SU-DHL-6 (cell line): Measurements from ENCODE around the gene PTPRN2.

Experiments used
- H2AFZ ChIP-seq: fragments of 200-600 bp; sonication (generic); 2 replicates; pipeline ENCODE4 v1.6.1; 2014; ENCODE audit warnings: low read depth, mild to moderate bottlenecking, moderate library complexity, mixed read lengths, antibody characterized with exemption, low read length; ENCODE audit not compliant: severe bottlenecking
- H3F3A ChIP-seq: fragments of 200-600 bp; shearing (Covaris generic); 2 replicates; pipeline ENCODE4 v1.6.0; 2016; ENCODE audit warnings: antibody characterized with exemption, mild to moderate bottlenecking; ENCODE audit not compliant: insufficient read depth
- H3K27ac ChIP-seq: fragments of 200-600 bp; sonication (generic); 2 replicates; pipeline ENCODE4 v1.5.1; 2016; ENCODE audit warnings: low read depth, mild to moderate bottlenecking, low read length, moderate library complexity, mixed read lengths
- H3K27me3 ChIP-seq: fragments of 200-600 bp; sonication (generic), shearing (Covaris generic); 2 replicates; pipeline ENCODE4 v1.6.0; 2014; ENCODE audit warnings: mild to moderate bottlenecking, low read length
- H3K36me3 ChIP-seq: fragments of 200-600 bp; sonication (generic); 2 replicates; pipeline ENCODE4 v1.6.1; 2014; ENCODE audit warnings: mild to moderate bottlenecking, low read length, mixed read lengths
- H3K4me2 ChIP-seq: fragments of 300-600, 200-600 bp; shearing (Covaris generic), sonication (generic); 2 replicates; pipeline ENCODE4 v1.6.0; 2014; ENCODE audit warnings: low read length, low read depth, mild to moderate bottlenecking; ENCODE audit not compliant: poor library complexity, severe bottlenecking
- H3K4me3 ChIP-seq: fragments of 200-600 bp; sonication (generic); 2 replicates; pipeline ENCODE4 v1.5.1; 2014; ENCODE audit warnings: antibody characterized with exemption, low read length, mild to moderate bottlenecking, mixed read lengths; ENCODE audit not compliant: insufficient read depth, poor library complexity, severe bottlenecking
- H3K79me2 ChIP-seq: fragments of 200-600 bp; sonication (generic); 2 replicates; pipeline ENCODE4 v1.6.1; 2014; ENCODE audit warnings: mild to moderate bottlenecking, low read length, moderate library complexity; ENCODE audit not compliant: insufficient read depth
- H3K9ac ChIP-seq: fragments of 200-600 bp; sonication (generic); 2 replicates; pipeline ENCODE4 v1.7.0; 2014; ENCODE audit warnings: mild to moderate bottlenecking, low read length
- H3K9me2 ChIP-seq: fragments of 200-600 bp; sonication (generic); replicated peaks from 2 replicates; pipeline ENCODE4 v1.6.1; 2014; ENCODE audit warnings: low read length; ENCODE audit not compliant: insufficient read depth
- H3K9me3 ChIP-seq: fragments of 200-600 bp; sonication (generic); 2 replicates; pipeline ENCODE4 v1.6.1; 2014; ENCODE audit warnings: low read length, mixed read lengths; ENCODE audit not compliant: insufficient read depth
- H4K20me1 ChIP-seq: fragments of 200-600 bp; sonication (generic); 2 replicates; pipeline ENCODE4 v1.6.1; 2014; ENCODE audit warnings: low read depth, mild to moderate bottlenecking, antibody characterized with exemption, low read length, moderate library complexity, mixed read lengths
- CTCF ChIP-seq: fragments of 200-600 bp; sonication (generic); IDR thresholded peaks from one replicate; pipeline ENCODE4 v1.5.1; 2017; ENCODE audit warnings: antibody characterized with exemption, mild to moderate bottlenecking, low read length, moderate library complexity; ENCODE audit not compliant: insufficient read depth, poor library complexity, severe bottlenecking
- EZH2phosphoT487 ChIP-seq: fragments of 200-600 bp; sonication (generic), shearing (Covaris generic); conservative IDR thresholded peaks from 2 replicates; pipeline ENCODE4 v1.6.1; 2018; ENCODE audit warnings: mild to moderate bottlenecking, antibody characterized with exemption, low read length, moderate library complexity, mixed read lengths

Gene PTPRN2

GRCh38 chr7:157713591-157713990 is 874.0 kb downstream of the PTPRN2 start:
- no peaks in the 10 kb centered on the region for H3K9me3 ChIP-seq

GRCh38 chr7:157712666-157713235 is 874.9 kb downstream of the PTPRN2 start:
- Histone ChIP-seq H3F3A (no peaks in the 10 kb centered on the region), H3K79me2 (no peaks in the 10 kb centered on the region), H3K4me2 (no peak overlapping the region), H3K9me2 (no peaks in the 10 kb centered on the region), H3K36me3 (no peaks in the 10 kb centered on the region), H3K27ac (no peak overlapping the region), H3K4me3 (no peak overlapping the region), H3K27me3 (no peaks in the 10 kb centered on the region), H3K9me3 (no peaks in the 10 kb centered on the region), H3K9ac (no peak overlapping the region), H4K20me1 (no peaks in the 10 kb centered on the region), H2AFZ (no peak overlapping the region)
- TF ChIP-seq EZH2phosphoT487 (no peak), CTCF (no peak)

More at GRCh38 chr7:157713591-157713990, 874.0 kb downstream of the PTPRN2 start:
- Histone ChIP-seq H3K36me3 (no peaks in the 10 kb centered on the region), H3F3A (no peaks in the 10 kb centered on the region), H3K9me2 (no peaks in the 10 kb centered on the region), H4K20me1 (no peaks in the 10 kb centered on the region), H3K27me3 (no peaks in the 10 kb centered on the region), H3K4me2 (no peak overlapping the region), H3K4me3 (no peak overlapping the region), H3K9ac (no peak overlapping the region), H3K79me2 (no peaks in the 10 kb centered on the region), H3K27ac (no peak overlapping the region), H2AFZ (no peak overlapping the region)
- TF ChIP-seq EZH2phosphoT487 (no peak), CTCF (no peak)

GRCh38 chr7:157711353-157711888 is 876.2 kb downstream of the PTPRN2 start:
- no peaks in the 10 kb centered on the region for H3K9me2 ChIP-seq
- no peaks in the 10 kb centered on the region for H3K79me2 ChIP-seq
- no peak overlapping the region for H3K4me3 ChIP-seq
- TF ChIP-seq EZH2phosphoT487, result no peak
- no peak for TF ChIP-seq CTCF
- no peak overlapping the region for H3K4me2 ChIP-seq
- H4K20me1 ChIP-seq, result no peaks in the 10 kb centered on the region
- H2AFZ ChIP-seq, result no peak overlapping the region
- no peaks in the 10 kb centered on the region for H3K9me3 ChIP-seq
- H3K27me3 ChIP-seq, result no peaks in the 10 kb centered on the region
- no peak overlapping the region for H3K9ac ChIP-seq
- H3F3A ChIP-seq, result no peaks in the 10 kb centered on the region
- no peaks in the 10 kb centered on the region for H3K36me3 ChIP-seq
- no peak overlapping the region for H3K27ac ChIP-seq
